ENCODE results near the gene ALCAM. TPM values are rescaled to one million over a fixed set of nuclear protein-coding genes. Genes with fewer than 3 reads are reported as not detected.

Gene ALCAM
- total RNA-seq, 3 donors from 2014 or later, result 20.3 to 223 (median 118) TPM

- Histone ChIP-seq H3K27me3 (no peaks in the 10 kb centered on the region), H3K27ac (no peak overlapping the region), H3K4me1 (no peaks in the 10 kb centered on the region), H3K4me3 (no peak overlapping the region), H3K36me3 (no peaks in the 10 kb centered on the region), H3K9me3 (no peaks in the 10 kb centered on the region)
- intact Hi-C loops (cut with DNase I; ENCODE audit: low total_unique reads), result no loop called here
- DNase-seq (ENCODE audit: low spot score in 2 of 2), result no peak
- no peak for TF ChIP-seq POLR2AphosphoS5 (IDR thresholded peaks at IDR 0.05)
- no peak for TF ChIP-seq CTCF (IDR thresholded peaks at IDR 0.05)
- TF ChIP-seq POLR2A (IDR thresholded peaks at IDR 0.05), result no peak
Observed at GRCh38 chr3:105413343-105413887, 46.7 kb downstream of the ALCAM start.

GRCh38 chr3:105414841-105415240 lies 48.1 kb downstream of the ALCAM start:
- H3K36me3 ChIP-seq, result no peaks in the 10 kb centered on the region
- H3K27me3 ChIP-seq, result no peaks in the 10 kb centered on the region
- DNase-seq (ENCODE audit: low spot score in 2 of 2), result no peak
- no peak overlapping the region for H3K4me3 ChIP-seq
- intact Hi-C loops (cut with DNase I; ENCODE audit: low total_unique reads), result no loop called here
- no peaks in the 10 kb centered on the region for H3K9me3 ChIP-seq
- H3K27ac ChIP-seq, result no peak overlapping the region
- TF ChIP-seq POLR2AphosphoS5 (IDR thresholded peaks at IDR 0.05) (no peak), POLR2A (IDR thresholded peaks at IDR 0.05) (no peak), CTCF (IDR thresholded peaks at IDR 0.05) (no peak)
- H3K4me1 ChIP-seq, result no peaks in the 10 kb centered on the region

- no peak for DNase-seq (ENCODE audit: low spot score in 2 of 2)
- H3K4me1 ChIP-seq, result no peaks in the 10 kb centered on the region
- no peaks in the 10 kb centered on the region for H3K27me3 ChIP-seq
- no peaks in the 10 kb centered on the region for H3K9me3 ChIP-seq
- H3K27ac ChIP-seq, result no peak overlapping the region
- H3K4me3 ChIP-seq, result no peak overlapping the region
- intact Hi-C loops (cut with DNase I; ENCODE audit: low total_unique reads), result loop anchor here (2.0 kb wide), 1 partner anchor 29 kb away; no protein-coding TSS in a partner anchor
- no peak for TF ChIP-seq POLR2A (IDR thresholded peaks at IDR 0.05)
- TF ChIP-seq CTCF (IDR thresholded peaks at IDR 0.05), result no peak
- TF ChIP-seq POLR2AphosphoS5 (IDR thresholded peaks at IDR 0.05), result no peak
- H3K36me3 ChIP-seq, result no peaks in the 10 kb centered on the region
Observed at GRCh38 chr3:105415951-105416350, 49.2 kb downstream of the ALCAM start.

GRCh38 chr3:105417525-105418289 lies 51.0 kb downstream of the ALCAM start:
- no peaks in the 10 kb centered on the region for H3K27me3 ChIP-seq
- intact Hi-C loops (cut with DNase I; ENCODE audit: low total_unique reads), result loop anchor here (2.0 kb wide), 1 partner anchor 27 kb away; no protein-coding TSS in a partner anchor
- H3K27ac ChIP-seq, result no peak overlapping the region
- no peaks in the 10 kb centered on the region for H3K36me3 ChIP-seq
- H3K9me3 ChIP-seq, result no peaks in the 10 kb centered on the region
- no peaks in the 10 kb centered on the region for H3K4me1 ChIP-seq
- no peak overlapping the region for H3K4me3 ChIP-seq
- DNase-seq (ENCODE audit: low spot score in 2 of 2), result no peak
- TF ChIP-seq CTCF (IDR thresholded peaks at IDR 0.05) (no peak), POLR2AphosphoS5 (IDR thresholded peaks at IDR 0.05) (no peak), POLR2A (IDR thresholded peaks at IDR 0.05) (no peak)

GRCh38 chr3:105422645-105423044 lies 55.9 kb downstream of the ALCAM start:
- no peaks in the 10 kb centered on the region for H3K4me1 ChIP-seq
- no peak for TF ChIP-seq CTCF (IDR thresholded peaks at IDR 0.05)
- TF ChIP-seq POLR2A (IDR thresholded peaks at IDR 0.05), result no peak
- TF ChIP-seq POLR2AphosphoS5 (IDR thresholded peaks at IDR 0.05), result no peak
- H3K9me3 ChIP-seq, result no peaks in the 10 kb centered on the region
- DNase-seq (ENCODE audit: low spot score in 2 of 2), result no peak
- H3K4me3 ChIP-seq, result no peak overlapping the region
- no peaks in the 10 kb centered on the region for H3K36me3 ChIP-seq
- no peaks in the 10 kb centered on the region for H3K27me3 ChIP-seq
- intact Hi-C loops (cut with DNase I; ENCODE audit: low total_unique reads), result no loop called here
- no peak overlapping the region for H3K27ac ChIP-seq
